ENCODE measurements around the gene CDH23.
"Not testable (repeated sequence)": the region's sequence is repeated elsewhere in the genome, so short reads cannot be mapped to it uniquely, and the experiment has no call there.

The CDH23 gene

DNA sequence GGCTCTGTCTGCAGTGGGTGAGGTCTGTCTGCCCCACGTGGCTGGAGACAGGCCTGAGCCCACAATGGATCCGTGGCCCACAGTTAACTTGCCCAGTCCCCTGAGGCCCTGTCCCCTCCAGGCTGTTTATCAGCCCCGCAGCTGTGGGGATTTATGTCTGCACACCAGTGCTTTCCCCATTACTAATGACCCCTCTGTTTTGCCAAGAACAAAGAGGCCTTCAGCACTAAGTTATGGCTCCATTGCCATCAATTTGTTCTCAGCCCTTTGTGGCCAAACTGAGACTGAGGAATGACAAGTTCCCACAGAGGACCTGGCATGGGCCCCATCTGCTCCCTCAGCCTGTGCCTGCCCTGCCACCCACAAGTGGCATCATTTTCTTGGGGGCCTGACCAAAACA lies 184.7 kb downstream of the CDH23 start:
- no peak for DNase-seq (ENCODE audit: low spot score)

DNA sequence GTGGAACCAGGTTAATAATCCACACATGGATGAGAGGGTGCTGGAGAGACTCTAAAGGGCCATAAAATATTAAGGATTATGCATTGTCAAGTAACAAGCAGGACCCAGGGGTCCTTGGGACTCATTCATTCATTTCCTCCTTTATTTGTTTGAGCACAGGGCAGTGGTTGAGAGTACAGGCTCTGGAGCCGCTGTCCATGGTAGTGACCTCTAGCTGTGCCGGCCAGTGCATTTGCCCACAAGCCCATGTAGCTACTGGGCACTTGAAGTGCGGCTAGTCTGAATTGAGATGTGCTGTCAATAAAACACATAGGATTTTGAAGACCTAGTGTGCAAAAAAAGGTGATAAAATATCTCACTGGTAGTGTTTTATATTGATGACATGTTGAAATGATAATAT lies 185.3 kb downstream of the CDH23 start:
- no peak for DNase-seq (ENCODE audit: low spot score)

DNA sequence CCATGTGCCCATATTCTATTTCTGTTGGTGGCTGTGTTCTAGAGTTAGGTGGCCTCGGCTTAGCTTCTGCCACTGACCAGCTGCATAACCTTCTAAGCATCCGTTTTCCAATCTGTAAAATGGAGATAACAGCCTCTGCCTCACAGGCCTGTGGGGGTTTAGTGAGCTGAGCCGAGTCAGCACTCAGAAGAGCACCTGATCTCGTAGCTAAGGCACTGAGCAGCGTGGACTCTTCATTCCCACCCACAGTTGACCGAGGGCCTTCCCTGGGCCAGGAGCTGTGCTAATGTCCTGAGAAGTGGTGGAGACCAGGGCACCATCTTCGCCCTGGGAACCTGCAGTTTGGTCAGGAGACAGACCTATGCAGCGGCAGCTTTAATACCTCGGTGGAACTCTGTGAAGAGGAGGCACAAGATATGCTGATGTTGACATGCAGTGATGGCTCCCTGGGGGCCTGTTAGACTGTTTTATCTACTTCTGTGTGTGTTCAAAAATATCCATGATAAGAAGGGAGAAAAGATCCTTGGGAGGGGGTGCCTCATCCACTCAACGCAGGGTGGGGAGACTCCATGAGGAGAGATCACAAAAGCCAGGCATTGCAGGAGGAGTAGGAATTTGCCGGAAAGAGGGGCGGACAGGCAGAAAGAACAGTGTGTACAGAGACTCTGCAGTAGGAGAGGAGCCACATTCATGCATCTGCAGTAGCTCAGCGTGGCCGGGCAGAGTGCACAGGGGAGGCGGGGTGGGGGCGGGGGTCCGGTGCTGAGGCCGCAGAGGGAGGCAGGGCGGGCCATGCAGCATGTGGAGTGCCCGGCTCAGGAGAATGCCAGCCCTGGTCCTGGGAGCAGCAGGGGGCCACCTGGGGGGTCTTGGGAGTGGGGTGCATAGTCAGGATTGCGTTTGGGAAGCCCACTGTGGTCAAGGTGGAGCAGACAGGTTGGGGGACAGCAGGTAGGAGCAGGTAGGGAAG lies 186.1 kb downstream of the CDH23 start:
- DNase-seq (ENCODE audit: low spot score) = no peak

DNA sequence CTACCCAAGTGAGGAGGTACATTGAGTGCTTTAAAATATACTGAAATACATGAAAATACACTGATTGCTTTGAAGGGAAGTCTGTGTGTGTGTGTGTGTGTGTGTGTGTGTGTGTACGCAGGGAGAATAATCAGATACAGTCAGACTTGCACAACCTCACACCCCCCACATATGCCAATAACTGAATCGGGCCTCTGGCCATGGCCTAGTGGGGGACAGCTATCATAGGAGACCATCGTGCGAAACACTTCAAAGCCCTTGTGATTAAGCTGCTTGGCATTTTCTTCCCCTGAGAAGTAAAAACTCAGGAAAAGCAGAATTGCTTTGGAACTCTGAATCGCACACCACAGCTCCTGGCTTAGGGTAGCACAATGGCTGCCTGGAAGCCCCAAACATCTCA lies 187.7 kb downstream of the CDH23 start:
- no peak for DNase-seq (ENCODE audit: low spot score)

DNA sequence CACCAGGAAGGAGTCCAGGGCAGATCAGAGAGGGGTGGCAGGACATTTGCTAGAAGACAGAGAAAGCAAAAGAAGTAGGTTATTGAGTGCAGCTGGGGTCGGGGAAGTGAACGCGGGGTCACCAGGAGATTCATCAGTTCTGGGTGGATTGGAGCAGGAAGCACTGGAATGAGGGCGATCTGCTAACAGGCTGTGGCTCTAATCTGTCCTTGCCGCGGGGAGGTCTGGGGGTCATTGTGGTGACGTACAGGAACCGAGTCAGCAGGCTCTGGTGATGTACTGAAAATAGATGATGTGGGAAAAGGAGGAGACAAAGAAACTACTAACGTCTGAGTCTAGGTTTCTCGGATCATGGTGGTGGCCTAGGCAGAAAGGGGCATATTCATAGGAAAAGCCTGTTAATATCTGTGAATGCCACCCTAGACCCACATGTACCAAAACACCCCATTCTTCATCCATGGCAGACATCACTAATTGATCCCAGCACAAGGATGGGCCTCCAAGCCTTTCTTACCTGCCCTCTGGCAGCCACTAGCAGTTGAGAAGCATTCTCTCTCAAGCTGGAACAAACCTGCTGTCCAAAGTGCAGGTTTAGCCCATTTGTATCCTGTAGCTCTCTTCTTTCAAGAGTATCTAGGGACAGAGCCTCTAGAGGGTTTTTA lies 188.3 kb downstream of the CDH23 start:
- no peak for DNase-seq (ENCODE audit: low spot score)

DNA sequence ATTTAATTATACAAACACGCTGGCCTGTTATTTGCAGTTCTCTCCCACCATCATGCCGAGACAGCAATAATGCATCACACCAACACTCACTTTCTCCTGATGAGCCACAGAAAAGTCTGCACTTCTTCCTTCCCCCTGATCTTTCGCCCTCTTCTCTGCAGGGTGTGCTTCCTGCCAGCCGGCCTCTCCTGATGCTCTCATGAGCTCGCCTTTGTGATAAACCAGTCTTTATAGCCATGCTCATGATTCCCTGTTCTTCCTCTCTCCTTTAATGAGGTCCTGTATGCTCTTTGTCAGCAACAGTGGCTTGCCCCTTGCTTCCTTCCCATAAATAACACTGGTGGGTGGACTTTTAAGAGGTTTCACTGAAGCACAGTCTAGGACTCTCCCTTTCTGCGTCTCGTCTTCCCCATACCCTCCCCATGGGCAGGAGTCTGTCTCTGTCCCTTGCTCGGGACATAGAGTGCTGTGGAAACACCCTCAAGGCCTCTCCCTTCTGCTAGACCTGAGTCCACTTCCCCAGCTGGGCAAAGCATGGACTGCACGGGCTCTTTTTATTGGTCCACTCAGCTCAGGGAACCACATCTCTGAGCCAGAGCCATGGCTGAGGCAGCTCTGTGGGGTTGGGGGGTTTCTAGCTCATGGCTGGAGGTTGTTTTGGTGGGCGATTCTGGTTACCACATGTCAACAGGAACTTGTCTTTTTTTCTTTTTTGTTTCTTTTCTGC lies 189.0 kb downstream of the CDH23 start:
- DNase-seq (ENCODE audit: low spot score) = no peak

DNA sequence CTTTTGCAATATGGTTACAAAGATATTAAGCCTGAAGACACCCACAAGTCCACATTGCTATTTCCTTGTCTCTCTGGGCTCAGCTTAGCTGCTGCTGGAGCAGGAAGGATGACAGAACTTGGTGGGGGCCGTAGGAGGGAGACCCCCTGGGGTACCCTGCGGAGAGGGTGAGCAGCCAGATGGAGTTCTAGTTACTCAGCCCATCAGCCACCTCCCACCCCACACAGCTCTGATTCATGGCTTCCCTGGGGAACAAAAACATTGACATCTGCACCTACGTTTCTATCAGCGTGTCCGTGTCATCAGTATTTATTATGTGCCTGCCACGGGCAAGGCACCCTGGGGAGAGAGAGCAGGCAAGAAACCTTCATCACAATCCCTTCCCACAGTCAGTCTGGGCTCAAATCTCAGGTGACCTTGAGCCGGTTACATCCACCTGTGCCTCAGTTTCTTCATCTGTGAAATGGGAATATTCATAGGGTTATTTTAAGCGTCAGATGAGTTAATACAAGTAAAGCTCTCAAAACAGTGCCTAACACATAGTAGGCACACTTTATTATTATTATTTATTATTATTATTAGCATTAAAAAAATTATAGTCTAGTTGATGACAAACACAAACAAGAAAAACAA lies 191.3 kb downstream of the CDH23 start:
- DNase-seq (ENCODE audit: low spot score) = no peak

DNA sequence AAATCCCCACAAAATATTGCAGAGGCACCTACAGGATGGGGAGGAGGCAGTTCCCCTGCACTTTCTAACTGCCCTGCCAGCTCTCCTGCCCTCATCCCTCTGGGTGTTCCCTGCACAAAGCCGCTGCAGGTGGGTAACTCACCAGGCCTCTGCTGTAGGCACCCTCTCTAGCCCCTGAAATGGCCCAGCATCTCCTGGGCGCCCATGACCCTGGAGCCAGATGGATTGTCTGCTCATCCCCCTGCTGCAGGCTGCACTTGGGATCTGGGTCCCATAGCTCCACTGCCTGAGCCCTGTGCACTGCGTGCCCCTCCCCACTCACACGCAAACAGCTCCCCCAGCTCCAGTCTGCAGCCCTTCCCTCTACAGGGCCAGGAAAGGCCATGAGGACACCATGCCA lies 192.0 kb downstream of the CDH23 start:
- DNase-seq (ENCODE audit: low spot score) = no peak

DNA sequence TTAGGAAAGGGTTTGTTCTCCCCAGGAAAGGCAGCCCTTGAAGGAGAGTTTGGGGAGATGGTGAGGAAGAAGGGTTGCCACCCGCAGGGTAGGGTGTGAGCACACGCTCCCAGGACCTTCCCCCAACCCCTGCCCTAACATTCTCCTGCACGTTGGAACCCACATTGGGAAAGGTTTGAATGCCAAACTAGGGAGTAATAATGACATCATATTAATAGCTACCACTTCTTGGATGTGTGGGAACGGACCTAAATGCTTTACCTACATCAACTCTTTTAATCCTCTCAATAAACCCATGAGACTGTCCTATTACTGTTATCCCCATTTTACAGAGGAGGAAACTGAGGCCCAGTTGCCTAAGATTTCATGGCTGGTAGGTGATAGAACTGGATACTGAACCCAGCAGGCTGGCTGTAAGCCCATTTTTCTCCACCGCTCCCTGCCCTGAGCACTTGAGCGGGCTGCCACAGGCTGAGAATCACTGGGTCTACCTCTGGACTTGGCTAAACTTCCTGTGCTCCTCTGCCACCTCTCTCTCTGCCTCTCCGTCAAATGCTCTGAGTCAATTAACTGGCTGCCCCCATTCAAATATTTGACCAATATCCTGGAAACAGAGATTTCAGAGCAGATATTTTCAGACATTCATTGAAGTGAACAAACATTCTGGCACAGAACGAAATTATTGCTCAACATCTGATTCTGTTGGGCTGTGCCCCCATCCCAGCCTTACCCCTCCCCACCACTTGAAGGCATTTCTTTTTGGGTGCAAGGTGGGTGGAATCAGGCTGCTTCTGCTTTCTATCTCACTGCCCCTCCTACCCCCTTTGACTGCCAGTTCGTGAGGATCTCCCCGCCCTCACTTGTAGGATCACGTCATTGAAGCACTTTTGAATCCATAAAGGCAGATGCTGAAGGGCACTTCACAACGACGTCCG lies 193.2 kb downstream of the CDH23 start:
- no peak for DNase-seq (ENCODE audit: low spot score)

DNA sequence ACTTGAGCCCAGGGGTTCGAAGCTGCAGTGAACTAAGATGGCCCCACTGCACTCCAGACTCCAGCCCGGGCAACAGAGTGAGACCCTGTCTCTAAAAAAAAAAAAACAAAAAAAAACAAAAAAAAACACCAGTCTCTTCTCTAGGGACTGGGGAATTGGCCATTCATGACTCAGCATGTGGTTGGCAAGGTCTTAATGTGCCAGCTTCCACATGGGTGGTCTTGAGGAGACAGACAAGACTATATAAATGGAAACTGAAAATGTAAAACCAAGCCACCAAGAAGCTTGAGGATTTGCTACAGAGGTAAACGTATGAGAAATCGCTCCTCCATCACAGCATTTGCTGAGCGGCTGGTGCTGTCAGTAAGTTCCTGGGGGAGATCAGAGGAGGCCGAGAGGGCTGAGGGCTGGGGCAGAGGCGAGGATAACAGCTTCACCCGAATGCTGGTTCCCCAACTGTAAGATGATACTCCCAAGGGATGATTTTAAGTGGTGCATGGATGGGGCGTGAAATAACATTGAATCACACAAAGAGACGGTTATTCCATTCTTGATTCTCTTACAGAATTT lies 194.1 kb downstream of the CDH23 start:
- no peak for DNase-seq (ENCODE audit: low spot score)

DNA sequence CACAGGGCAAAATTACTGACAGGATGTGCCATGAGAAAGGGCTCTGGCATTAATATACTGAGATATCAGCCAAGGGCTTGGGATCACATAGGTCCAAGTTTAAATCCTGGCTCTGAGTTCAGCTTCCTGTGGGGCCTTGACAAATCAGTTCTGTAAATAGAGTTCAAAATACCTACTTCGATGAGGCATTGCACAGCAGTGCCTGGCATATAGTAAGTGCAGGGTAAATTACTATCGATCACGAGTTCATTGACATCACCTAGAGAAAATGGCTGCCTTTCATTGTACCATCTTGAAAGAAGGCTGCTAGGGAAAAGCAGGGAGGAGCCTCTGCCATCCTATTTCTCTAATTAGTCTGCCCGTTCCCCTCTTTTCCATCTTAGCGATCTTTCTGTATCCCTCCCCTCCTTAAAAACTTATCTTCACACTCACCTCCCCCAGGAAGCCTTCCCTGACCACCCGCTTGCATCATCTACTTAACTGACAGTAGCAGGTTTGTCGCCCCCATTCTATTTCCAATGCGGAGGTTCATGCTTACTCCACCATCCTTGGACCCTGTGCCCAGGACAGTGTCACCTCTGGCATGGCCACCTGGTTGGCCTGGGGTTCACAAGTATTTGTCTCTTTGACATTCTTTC lies 198.3 kb downstream of the CDH23 start:
- no peak for DNase-seq (ENCODE audit: low spot score)

DNA sequence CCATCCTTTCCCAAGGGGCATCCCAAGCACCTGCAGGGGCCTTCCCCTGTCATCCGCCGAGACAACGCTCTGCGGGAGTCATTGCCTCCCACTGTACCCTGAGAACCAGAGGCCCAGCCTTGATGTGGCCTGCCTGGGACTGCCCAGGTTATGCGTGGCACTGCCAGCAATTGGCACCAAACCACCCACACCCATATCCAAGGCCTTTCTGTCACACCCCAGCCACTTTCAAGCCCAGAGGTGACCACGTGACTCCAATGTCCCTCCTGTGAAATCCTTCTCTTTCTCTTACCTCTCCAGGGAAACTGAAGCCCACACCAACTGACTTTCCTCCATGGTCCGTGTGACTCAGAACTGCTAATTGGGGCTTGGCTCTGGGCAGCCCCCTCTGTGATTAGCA lies 198.9 kb downstream of the CDH23 start:
- no peak for DNase-seq (ENCODE audit: low spot score)

DNA sequence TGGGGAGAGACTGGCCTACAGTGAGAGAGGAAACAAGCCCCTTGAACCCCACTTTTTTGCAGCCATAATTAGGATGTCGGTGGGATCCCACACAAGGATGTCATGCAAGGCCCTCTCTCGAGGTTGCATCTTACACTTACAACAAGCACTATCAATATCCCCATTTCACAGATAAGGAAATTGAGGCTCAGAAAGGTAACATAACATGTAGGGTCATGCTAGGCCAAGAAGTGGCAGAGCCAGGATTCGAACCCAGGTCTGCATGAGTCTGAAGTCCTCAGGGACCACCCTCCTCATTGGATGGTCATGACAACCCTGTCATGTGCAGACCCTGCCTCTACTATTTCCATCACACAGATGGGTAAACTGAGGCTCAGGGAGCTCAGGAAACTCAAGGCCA lies 199.4 kb downstream of the CDH23 start:
- DNase-seq (ENCODE audit: low spot score) = no peak

DNA sequence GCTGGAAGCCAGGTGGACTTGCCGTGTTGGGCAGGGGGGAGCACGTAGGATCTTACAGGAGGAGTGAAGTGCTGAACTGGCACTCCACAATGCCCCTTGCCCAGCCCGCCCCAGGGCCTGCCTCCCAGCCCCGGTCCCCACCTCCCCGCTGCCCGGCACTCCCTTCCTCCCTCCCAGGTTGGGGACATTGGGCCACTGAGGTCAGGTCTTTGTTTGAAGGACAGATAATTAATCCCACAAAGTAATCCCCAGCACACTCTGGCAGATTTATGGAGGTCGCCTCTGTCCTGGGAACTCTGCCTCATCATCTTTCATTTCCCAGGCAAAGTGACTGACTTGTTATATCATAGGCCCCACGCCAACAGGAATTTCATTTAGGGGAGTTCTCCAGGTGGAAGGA lies 200.0 kb downstream of the CDH23 start:
- no peak for DNase-seq (ENCODE audit: low spot score)

DNA sequence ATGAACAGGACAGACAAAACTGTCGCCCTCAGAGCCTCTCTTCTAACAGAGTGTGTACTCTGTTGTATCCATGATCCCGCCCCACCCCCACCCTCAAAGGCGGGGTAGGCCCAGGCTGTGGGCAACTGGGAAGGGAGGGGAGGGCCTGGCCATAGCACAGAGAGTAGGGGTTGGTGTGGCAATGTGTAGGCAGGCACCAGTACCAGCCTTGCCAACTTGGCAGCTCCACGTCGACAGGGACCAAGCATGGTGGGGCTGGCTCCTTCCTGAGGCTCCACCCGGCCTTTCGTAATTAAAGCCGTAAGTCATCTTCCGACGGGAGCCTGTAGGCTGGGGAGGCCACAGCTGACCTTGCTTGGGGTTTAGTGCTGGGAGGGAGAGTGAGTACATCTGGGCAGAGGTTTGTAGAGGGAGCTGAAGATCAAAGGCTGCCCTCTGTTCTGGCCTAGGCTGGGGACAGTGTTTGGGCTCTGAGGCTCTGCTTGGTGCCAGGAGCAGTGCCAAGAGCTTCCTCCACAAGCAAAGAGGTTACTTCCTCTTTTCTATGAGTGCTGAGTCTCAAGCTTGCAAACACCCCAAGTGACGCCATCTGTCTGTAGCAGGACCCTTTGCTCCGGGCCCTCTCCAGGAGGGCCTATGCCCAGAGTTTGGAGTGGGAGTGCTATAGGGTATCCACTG lies 201.2 kb downstream of the CDH23 start:
- no peak for DNase-seq (ENCODE audit: low spot score)

DNA sequence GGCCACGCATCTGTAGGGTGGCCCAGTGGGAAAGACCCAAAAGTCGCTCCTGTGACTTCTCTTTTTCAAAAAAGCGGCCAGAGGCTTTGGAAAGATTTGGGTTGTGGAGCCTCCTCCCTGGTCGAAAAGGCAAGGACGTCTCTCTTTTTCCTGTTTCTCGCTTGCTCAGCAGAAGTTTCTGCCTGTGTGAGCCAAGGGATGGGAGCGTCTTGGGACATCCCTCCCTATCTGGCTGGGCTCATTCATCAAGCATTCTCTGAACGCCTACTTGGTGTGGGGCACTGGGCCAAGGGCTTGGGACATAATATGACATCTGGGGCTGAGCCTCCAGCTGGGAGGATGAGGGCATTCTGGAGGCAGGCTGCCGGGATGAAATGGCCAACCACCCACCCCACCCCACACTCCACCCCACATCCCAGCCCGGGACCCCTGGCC lies 201.9 kb downstream of the CDH23 start:
- no peak for DNase-seq (ENCODE audit: low spot score)

DNA sequence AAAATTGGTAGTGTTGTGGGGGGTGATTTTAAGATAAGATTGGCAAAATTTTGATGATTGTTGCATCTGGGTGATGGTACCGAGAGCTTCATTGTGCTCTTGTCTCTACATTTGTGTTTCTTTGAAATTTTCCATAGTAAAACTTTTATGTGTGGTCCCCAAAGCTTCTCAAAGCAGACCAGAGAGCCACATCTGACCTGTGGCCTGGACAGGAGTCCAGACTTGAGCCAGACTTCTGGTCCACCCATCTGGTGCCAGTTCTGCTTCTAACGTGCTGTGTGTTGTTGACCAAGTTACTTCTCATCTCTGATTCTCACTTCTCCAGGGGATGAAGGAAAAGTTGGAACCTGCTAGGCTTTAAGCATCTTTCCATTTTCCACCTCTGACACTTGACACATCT lies 202.8 kb downstream of the CDH23 start:
- no peak for DNase-seq (ENCODE audit: low spot score)

DNA sequence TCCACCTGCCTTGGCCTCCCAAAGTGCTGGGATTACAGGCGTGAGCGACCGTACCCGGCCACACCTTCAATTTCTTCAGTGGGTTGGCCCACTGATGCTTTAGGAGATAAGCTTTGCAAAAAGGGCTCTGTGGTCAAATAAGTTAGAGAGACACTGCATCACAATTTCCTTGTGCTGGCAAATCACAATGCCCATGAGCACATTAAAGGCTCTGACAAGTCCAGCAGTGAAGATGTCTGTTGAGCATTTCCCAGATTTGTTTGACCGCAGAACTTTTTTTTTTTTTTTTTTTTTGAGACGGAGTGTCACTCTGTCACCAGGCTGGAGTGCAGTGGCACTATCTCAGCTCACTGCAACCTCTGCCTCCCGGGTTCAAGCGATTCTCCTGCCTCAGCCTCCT lies 203.5 kb downstream of the CDH23 start:
- DNase-seq (ENCODE audit: low spot score) = not testable (repeated sequence)

DNA sequence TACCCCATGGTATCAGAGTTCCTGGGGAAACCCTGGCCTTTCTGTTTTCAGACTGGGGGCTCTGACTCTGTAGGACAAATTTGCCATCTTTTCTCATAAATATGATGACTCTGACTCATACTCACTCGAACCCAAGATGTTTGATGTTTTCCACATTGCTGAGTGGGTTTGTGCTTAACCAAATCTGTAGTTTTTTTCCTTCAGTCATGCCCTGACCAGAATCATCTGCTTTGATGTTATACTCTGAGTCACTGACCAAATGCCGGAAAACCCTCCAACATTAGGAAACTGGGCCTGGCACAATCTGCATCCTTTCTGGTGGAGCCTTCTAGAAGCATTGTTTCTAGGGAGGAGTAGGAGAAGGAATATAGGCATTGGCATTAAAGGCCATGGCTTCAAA lies 204.1 kb downstream of the CDH23 start:
- no peak for DNase-seq (ENCODE audit: low spot score)
